ENCODE results near the gene FDXR.
"Not testable (repeated sequence)": the region's sequence is repeated elsewhere in the genome, so short reads cannot be mapped to it uniquely, and the experiment has no call there.

FDXR gene

DNA sequence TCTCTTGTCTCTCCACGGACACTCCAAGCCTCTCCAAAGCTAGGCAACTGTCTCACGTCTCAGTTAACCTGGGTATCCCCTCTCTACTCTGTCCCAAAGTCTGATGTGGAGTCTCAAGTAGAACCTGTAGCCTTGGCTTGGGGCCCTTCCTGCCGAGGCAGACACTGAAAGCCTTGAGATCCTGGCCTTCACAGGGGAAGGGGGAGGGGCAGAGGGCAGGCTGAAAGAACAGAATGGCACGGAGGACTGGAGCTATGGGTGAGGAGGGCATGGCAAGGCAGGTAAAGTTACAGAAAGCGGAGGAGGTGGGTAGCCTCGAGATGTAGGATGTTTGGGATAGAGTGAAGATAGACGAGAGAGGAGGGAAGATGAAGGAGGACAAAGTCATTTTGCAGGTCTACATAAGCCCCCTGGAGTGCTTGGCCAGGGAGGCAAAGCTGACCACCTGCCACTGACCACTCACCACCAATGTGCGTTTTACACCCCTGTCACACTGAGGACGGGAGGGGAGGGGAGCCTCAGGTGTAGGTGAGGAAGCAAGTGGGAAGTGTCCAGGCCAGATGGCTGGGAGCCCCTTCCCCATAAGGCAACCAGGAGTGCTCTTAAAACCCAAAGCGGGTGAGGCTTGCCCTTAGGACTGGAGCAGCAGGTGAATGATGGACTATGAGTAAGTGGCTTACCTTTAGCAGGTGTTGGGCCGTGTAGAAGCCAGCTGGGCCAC lies 1.3 kb downstream of the FDXR start:
- DNase-seq (ENCODE audit: low read depth in 2 of 2), result no peak
- TF ChIP-seq, protein P1, sequence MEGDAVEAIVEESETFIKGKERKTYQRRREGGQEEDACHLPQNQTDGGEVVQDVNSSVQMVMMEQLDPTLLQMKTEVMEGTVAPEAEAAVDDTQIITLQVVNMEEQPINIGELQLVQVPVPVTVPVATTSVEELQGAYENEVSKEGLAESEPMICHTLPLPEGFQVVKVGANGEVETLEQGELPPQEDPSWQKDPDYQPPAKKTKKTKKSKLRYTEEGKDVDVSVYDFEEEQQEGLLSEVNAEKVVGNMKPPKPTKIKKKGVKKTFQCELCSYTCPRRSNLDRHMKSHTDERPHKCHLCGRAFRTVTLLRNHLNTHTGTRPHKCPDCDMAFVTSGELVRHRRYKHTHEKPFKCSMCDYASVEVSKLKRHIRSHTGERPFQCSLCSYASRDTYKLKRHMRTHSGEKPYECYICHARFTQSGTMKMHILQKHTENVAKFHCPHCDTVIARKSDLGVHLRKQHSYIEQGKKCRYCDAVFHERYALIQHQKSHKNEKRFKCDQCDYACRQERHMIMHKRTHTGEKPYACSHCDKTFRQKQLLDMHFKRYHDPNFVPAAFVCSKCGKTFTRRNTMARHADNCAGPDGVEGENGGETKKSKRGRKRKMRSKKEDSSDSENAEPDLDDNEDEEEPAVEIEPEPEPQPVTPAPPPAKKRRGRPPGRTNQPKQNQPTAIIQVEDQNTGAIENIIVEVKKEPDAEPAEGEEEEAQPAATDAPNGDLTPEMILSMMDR (IDR thresholded peaks at IDR 0.05; ENCODE audit: low read depth, low read length), result no peak
- H3K4me3 ChIP-seq (replicated peaks in 1 of 2; ENCODE audit: low read depth in 2 of 2, low read length in 2 of 2), result peak overlapping the region in 1 of 2 donors; percentile 86

DNA sequence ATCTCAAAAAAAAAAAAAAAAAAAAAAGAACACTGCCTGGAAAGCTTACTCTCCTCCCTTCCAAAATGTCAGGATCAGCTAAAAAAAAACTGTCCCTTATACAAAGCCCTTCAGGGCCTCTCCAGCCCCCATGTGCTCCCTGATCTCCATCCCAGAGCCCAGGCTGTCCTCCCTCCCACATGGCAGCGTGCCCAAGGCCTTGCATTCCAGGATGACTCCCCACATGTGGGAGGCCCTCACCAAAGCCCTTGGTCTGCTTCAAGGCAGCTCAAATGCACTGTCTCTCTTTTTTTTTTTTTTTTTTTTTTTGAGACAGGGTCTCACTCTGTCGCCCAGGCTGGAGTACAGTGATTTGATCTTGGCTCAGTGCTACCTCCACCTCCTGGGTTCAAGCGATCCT lies 2.3 kb downstream of the FDXR start:
- TF ChIP-seq, protein P1 (IDR thresholded peaks at IDR 0.05; ENCODE audit: low read depth, low read length), result no peak
- no peak overlapping the region for H3K4me3 ChIP-seq (replicated peaks in 1 of 2; ENCODE audit: low read depth in 2 of 2, low read length in 2 of 2)
- DNase-seq (ENCODE audit: low read depth in 2 of 2), result peak; percentile 69 to 73

DNA sequence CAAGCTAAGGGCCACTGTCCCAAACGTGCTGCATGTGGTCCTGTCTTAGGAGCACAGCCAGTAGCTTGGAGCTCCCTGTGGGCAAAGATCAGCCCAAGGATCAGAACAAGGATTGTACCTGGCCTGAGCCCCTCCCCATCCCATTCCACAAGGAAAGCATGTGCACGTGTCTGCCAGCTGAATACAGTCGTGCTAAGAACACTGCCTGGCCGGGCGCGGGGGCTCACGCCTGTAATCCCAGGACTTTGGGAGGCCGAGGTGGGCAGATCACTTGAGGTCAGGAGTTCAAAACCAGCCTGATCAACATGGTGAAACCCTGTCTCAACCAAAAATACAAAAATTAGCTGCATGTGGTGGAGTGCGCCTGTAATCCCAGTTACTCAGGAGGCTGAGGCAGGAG lies 2.8 kb downstream of the FDXR start:
- H3K4me3 ChIP-seq (replicated peaks in 1 of 2; ENCODE audit: low read depth in 2 of 2, low read length in 2 of 2); DNase-seq (ENCODE audit: low read depth in 2 of 2): not testable (repeated sequence)

DNA sequence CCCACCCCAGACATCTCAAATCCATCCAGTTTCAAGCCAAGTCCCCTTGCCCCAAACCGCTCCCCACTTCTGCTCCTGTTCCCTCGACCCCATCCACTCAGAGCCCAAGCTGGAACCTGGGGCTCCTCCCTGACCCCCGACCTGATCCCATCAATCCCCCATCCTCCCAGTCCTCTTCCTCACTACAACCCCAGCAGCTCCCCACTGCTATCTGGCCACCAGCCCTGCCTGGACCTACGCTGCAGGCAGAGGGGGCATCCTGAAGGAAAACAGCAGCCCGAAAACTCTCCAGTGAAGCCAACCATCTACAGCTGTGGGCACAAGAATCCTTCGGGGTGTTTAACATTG lies 3.9 kb downstream of the FDXR start:
- no peak overlapping the region for H3K4me3 ChIP-seq (replicated peaks in 1 of 2; ENCODE audit: low read depth in 2 of 2, low read length in 2 of 2)
- no peak for DNase-seq (ENCODE audit: low read depth in 2 of 2)
- TF ChIP-seq, protein P1 (IDR thresholded peaks at IDR 0.05; ENCODE audit: low read depth, low read length), result no peak

DNA sequence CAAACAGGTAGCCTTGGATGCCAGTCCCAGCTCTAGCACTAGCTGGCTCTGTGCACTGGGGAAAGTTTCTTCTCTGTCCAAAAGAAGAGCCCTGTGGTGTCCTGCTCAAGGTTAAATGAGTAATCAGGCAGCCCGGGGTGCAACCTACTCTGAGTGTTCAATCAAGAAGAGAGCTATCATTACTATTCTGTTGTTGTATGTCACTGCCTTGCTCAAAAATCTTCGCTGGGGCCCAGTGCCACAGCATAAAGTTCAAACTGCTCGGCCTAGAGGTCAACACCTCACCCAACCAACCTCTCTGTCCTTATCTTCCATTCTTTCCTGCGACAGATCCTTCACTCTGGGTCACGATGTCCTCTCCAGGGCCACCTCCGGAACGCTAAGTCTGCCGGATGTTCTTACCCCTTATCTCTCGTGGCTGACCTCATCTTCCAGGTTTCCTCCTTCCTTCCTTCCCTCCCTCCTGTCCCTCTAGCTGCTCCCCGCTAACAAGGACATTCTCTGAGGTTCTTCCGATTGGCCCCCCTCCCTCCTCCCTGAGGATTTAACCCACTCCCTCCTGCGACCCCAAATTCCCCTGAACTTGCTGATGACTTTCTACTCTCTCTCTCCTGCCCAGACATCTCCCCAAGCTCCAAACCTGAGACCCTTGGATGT lies 4.4 kb downstream of the FDXR start:
- no peak for DNase-seq (ENCODE audit: low read depth in 2 of 2)
- TF ChIP-seq, protein P1 (IDR thresholded peaks at IDR 0.05; ENCODE audit: low read depth, low read length), result no peak
- H3K4me3 ChIP-seq (replicated peaks in 1 of 2; ENCODE audit: low read depth in 2 of 2, low read length in 2 of 2), result no peak overlapping the region

DNA sequence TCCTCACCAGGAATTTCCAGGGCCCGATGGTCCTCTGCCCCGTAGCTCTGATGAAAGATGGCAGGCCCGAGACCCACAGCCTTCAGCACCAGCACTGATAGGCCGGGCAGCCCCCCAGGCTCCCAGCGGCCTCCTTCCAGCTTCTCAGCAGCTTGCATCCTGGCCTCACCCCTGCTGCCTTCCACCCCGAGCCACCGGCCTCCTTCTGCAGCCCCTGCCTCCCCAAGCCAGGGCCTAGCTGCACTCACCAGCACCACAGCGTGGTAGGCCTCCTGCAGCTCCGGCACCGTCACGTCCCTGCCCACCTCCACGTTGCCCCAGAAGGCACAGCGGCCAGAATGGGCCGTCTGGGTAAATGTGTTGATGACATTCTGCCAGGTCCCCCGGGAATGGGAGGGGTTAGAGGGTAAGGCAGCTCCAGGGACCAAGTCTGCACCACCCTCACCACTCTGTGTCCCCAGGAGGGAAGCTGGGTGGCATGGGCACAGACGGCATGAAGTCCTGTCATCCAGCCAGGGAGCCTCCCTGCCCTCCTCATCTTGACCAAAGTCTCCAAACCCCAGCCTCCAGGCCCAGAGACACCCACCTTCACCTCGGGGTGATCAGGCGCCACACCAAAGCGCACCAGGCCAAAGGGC lies 6.5 kb downstream of the FDXR start:
- DNase-seq (ENCODE audit: low read depth in 2 of 2), result no peak
- TF ChIP-seq, protein P1 (IDR thresholded peaks at IDR 0.05; ENCODE audit: low read depth, low read length), result no peak
- H3K4me3 ChIP-seq (replicated peaks in 1 of 2; ENCODE audit: low read depth in 2 of 2, low read length in 2 of 2), result no peak overlapping the region

DNA sequence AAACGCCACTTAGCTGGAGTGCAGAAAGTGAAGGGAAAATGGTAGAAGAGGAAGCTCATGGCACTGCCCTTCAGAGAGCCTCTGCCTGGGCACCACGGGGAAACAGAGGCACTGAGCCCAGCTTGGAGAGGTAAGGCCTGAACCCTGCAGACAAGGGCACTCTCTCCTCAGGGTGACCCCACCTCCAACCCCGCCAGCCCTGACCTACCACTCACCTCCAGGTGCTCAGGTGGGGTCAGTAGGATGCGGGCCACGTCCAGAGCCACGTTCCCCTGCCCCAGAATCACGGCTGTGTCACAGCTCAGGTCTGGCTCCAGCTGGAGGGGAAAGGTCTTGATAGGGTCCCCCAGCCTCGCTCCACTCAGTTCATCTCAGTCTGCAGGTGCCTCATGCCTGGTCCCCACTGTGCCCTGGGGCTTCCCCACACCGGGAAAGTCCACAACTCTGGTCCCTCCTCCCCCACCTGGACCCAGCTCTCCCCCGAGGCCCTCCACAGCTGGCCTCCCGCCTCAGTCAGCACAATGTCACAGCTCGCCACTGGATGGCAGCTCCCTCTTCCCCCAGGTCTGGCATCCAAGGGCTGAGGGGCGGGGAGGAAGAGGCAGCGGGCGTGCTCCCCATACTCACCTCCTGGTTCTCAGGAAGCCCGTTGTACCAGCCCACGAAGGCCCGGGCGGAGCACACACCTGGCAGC lies 7.1 kb downstream of the FDXR start:
- no peak overlapping the region for H3K4me3 ChIP-seq (replicated peaks in 1 of 2; ENCODE audit: low read depth in 2 of 2, low read length in 2 of 2)
- no peak for DNase-seq (ENCODE audit: low read depth in 2 of 2)
- TF ChIP-seq, protein P1 (IDR thresholded peaks at IDR 0.05; ENCODE audit: low read depth, low read length), result no peak
